Neural cell (in vitro differentiated cells): ENCODE data around the gene PRR23C. TPM values are rescaled to one million over a fixed set of nuclear protein-coding genes. Genes with fewer than 3 reads are reported as not detected.

ENCODE experiments used
- polyA plus RNA-seq: library from polyadenylated mRNA; depleted of rRNA; stranded (reverse); fragments of >200 nt; gene quantifications from 2 replicates; pipeline ENCODE4 v1.2.3, GENCODE V29; 2014

PRR23C gene
- polyA plus RNA-seq, 1 donor from 2014 or later: not detected

Other genes with a start within 250 kb of the PRR23C start
- gene PIK3CB, start 210.0 kb downstream of the PRR23C start, polyA plus RNA-seq: 11.4 and 11.5 TPM in 2 replicates
- not detected in 2 replicates for gene FOXL2, start 97.8 kb downstream of the PRR23C start, polyA plus RNA-seq
- not detected in 2 replicates for gene FOXL2NB, start 97.7 kb downstream of the PRR23C start, polyA plus RNA-seq
- gene PRR23A, start 38.6 kb downstream of the PRR23C start, polyA plus RNA-seq: not detected in 2 replicates
- gene PRR23B, start 24.0 kb downstream of the PRR23C start, polyA plus RNA-seq: not detected in 2 replicates